GM12878 (cell line): Measurements from ENCODE around the gene RNF181. TPM values are rescaled to one million over a fixed set of nuclear protein-coding genes. Genes with fewer than 3 reads are reported as not detected.

Experiments
- BACH1 ChIP-seq: fragments of 450-650 bp; IDR thresholded peaks from 2 replicates; pipeline ENCODE4 v1.6.1; 2017; ENCODE audit warnings: mild to moderate bottlenecking, borderline replicate concordance
- BRCA1 ChIP-seq: IDR thresholded peaks from 2 replicates; pipeline ENCODE4 v1.6.1; 2011; ENCODE audit warnings: low read depth, low read length, improper control_type of control experiment
- CHD2 ChIP-seq: IDR thresholded peaks from 2 replicates; pipeline ENCODE4 v1.6.1; 2011; ENCODE audit warnings: low read depth, low read length, improper control_type of control experiment, borderline replicate concordance
- EGR1 ChIP-seq, 2 experiments: IDR thresholded peaks; 1 replicate in 1 of 2; 2 replicates in 1 of 2; pipeline ENCODE4 v1.6.1; 2011 to 2012; ENCODE audit warnings: low read depth in 2 of 2, low read length in 2 of 2, borderline replicate concordance in 1 of 2, mild to moderate bottlenecking in 1 of 2, moderate library complexity in 1 of 2
- EZH2 ChIP-seq: IDR thresholded peaks from 2 replicates; pipeline ENCODE4 v1.6.1; 2012; ENCODE audit warnings: low read depth, mild to moderate bottlenecking, control low read depth, inconsistent platforms, low read length, borderline replicate concordance; ENCODE audit not compliant: control insufficient read depth
- FOS ChIP-seq: IDR thresholded peaks from 3 replicates; pipeline ENCODE4 v1.6.1; 2011; ENCODE audit warnings: borderline replicate concordance; ENCODE audit not compliant: insufficient read length; ENCODE audit errors: extremely low read depth
- HCFC1 ChIP-seq: fragments of 150-350 bp; IDR thresholded peaks from 2 replicates; pipeline ENCODE4 v1.6.1; 2014; ENCODE audit warnings: low read length
- HDAC2 ChIP-seq: fragments of 200-600 bp; sonication (generic); IDR thresholded peaks from 2 replicates; pipeline ENCODE4 v1.6.1; 2017
- MTA2 ChIP-seq: fragments of 450-650 bp; IDR thresholded peaks from 2 replicates; pipeline ENCODE4 v1.6.1; 2016; ENCODE audit warnings: low read depth, mild to moderate bottlenecking, moderate library complexity
- MXI1 ChIP-seq: fragments of 150-350 bp; IDR thresholded peaks from 2 replicates; pipeline ENCODE4 v1.6.1; 2011; ENCODE audit warnings: low read depth, mild to moderate bottlenecking, inconsistent platforms, low read length, improper control_type of control experiment
- MYB ChIP-seq: fragments of 150-350 bp; IDR thresholded peaks from 2 replicates; pipeline ENCODE4 v1.6.1; 2014; ENCODE audit warnings: mild to moderate bottlenecking, low read depth, low read length, borderline replicate concordance
- PAX5 ChIP-seq: IDR thresholded peaks from 2 replicates; pipeline ENCODE4 v1.6.1; 2011; ENCODE audit warnings: low read depth, low read length, borderline replicate concordance
- POLR2A ChIP-seq: IDR thresholded peaks from 2 replicates; pipeline ENCODE4 v1.6.1; 2011; ENCODE audit warnings: low read depth, mild to moderate bottlenecking, low read length
- POLR2AphosphoS2 ChIP-seq: IDR thresholded peaks from 2 replicates; pipeline ENCODE4 v1.6.1; 2011; ENCODE audit warnings: low read depth, mild to moderate bottlenecking, low read length, improper control_type of control experiment, moderate library complexity
- RB1 ChIP-seq: fragments of 450-650 bp; formaldehyde crosslinking; IDR thresholded peaks from 2 replicates; pipeline ENCODE4 v1.6.1; 2017; ENCODE audit warnings: mild to moderate bottlenecking, borderline replicate concordance
- SRF ChIP-seq, 2 experiments: IDR thresholded peaks; 2 replicates each; pipeline ENCODE4 v1.6.1; 2011; ENCODE audit warnings: low read depth in 2 of 2, low read length in 2 of 2, mild to moderate bottlenecking in 1 of 2, moderate library complexity in 1 of 2
- STAT3 ChIP-seq: IDR thresholded peaks from 2 replicates; pipeline ENCODE4 v1.6.1; 2011; ENCODE audit warnings: low read depth, low read length, improper control_type of control experiment
- YY1 ChIP-seq: IDR thresholded peaks from 2 replicates; pipeline ENCODE4 v1.6.1; 2011; ENCODE audit warnings: low read depth, mild to moderate bottlenecking, low read length
- ZNF207 ChIP-seq: fragments of 450-650 bp; IDR thresholded peaks from 2 replicates; pipeline ENCODE4 v1.6.1; 2014; ENCODE audit warnings: antibody characterized with exemption, mild to moderate bottlenecking, borderline replicate concordance
- ZNF384 ChIP-seq: IDR thresholded peaks from 2 replicates; pipeline ENCODE4 v1.6.1; 2012; ENCODE audit warnings: low read depth, mild to moderate bottlenecking, low read length, improper control_type of control experiment, borderline replicate concordance
- ZZZ3 ChIP-seq: IDR thresholded peaks from 2 replicates; pipeline ENCODE4 v1.6.1; 2011; ENCODE audit warnings: low read depth; ENCODE audit not compliant: control insufficient read depth, insufficient read length
- polyA plus RNA-seq, 11 experiments: library from polyadenylated mRNA; depleted of rRNA in 4 of 11; unstranded in 6 of 11; stranded (reverse) in 5 of 11; fragments of >200 nt; fragmentation: Nextera tagmentation in 4 of 11; fragmentation: Illumina TruSeq in 1 of 11; extraction: Ambion mirVana in 4 of 11; extraction: Trizol in 1 of 11; gene quantifications; 1 replicate in 1 of 11; 2 replicates in 10 of 11; pipeline versions ENCODE4 v1.2.1 to v1.2.3, GENCODE V29; 2011 to 2016; ENCODE audit warnings: inconsistent platforms in 2 of 11, missing spikeins in 2 of 11, low read depth in 1 of 11
- total RNA-seq, 4 experiments: library from RNA; depleted of rRNA in 3 of 4; stranded (reverse); fragments of >200 nt in 3 of 4; fragmentation: Illumina TruSeq in 1 of 4; extraction: Trizol in 1 of 4; gene quantifications; 2 replicates each; pipeline versions ENCODE4 v1.2.1 to v1.2.3, GENCODE V29; 2013 to 2021
- TF ChIP-seq, protein P1 (sequence below): fragments of 150-350 bp; IDR thresholded peaks from 2 replicates; pipeline ENCODE4 v1.6.1; 2014; ENCODE audit warnings: mild to moderate bottlenecking, low read depth, low read length
- TF ChIP-seq, protein P2 (sequence below): fragments of 450-650 bp; IDR thresholded peaks from 2 replicates; pipeline ENCODE4 v1.6.1; 2016; ENCODE audit warnings: mild to moderate bottlenecking
- TF ChIP-seq, protein P3 (sequence below): fragments of 450-650 bp; IDR thresholded peaks from 2 replicates; pipeline ENCODE4 v1.6.1; 2017; ENCODE audit warnings: low read depth, mild to moderate bottlenecking, moderate library complexity
- TF ChIP-seq, protein P4 (sequence below): fragments of 450-650 bp; IDR thresholded peaks from 2 replicates; pipeline ENCODE4 v1.6.1; 2017; ENCODE audit warnings: borderline replicate concordance

Gene RNF181
- total and polyA plus RNA-seq, 10 of the 15 experiments (the other 5 are each of a cell fraction or from before 2014, with no cell fraction given): 101 to 409 (median 213) TPM

DNA sequence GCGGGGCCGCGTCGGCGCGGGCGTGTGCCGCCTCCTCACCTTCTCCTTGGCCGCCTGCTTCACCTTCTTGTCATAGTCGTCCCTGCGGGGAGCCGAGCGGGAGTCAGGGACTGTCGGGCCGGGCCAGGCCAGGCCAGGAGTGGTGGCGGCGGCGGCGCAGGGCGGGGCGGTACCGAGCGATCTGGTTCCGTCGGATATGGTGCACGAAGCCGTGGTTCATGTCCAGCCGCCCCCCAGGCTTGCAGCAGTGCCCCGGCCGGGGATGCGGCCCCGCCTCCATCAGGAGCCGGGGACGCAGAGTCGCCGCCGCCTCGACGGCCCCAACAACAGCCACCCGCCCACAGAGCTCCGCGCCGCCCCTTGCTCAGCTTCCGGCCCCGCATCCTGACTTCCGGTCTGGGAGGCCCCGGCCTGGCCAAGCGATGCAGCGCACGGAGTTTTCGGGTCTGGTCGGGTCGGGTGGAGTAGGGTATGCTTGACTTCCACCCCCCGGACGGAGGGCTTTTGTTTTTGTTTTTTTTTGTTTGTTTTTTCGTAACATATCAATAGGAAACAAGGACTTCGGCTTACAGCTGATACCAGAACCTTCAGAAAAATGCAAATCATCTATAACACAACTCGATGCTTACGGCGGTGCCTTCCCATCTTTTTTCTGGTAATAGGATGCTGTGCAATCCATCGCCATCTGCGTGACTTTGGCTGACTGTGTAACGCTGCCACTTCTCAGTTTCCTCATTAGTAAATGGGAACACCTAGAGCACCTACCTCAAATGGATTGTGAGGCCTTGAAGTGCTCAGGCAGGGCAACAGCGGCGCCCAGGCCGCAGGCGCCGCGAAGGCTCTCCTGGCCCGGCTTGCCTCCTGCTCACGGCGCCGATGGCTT is 16.4 kb downstream of the RNF181 start, which contains the start of gene C2orf68 (continued):
- TF ChIP-seq, protein P1, sequence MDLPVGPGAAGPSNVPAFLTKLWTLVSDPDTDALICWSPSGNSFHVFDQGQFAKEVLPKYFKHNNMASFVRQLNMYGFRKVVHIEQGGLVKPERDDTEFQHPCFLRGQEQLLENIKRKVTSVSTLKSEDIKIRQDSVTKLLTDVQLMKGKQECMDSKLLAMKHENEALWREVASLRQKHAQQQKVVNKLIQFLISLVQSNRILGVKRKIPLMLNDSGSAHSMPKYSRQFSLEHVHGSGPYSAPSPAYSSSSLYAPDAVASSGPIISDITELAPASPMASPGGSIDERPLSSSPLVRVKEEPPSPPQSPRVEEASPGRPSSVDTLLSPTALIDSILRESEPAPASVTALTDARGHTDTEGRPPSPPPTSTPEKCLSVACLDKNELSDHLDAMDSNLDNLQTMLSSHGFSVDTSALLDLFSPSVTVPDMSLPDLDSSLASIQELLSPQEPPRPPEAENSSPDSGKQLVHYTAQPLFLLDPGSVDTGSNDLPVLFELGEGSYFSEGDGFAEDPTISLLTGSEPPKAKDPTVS: no peak
- no peak for TF ChIP-seq ZNF384
- TF ChIP-seq MXI1: peak; percentile 31; the same call in 1 of the 2 replicates
- TF ChIP-seq MYB: no peak
- no peak for TF ChIP-seq STAT3
- no peak for TF ChIP-seq EZH2
- TF ChIP-seq EGR1 (IDR thresholded peaks at IDR 0.05; ENCODE audit: borderline replicate concordance in 1 of 2, low read depth in 2 of 2, low read length in 2 of 2): peak in 1 of 2 experiments; percentile 57; a peak in 1 of 3 replicates
- no peak for TF ChIP-seq FOS
- no peak for TF ChIP-seq HDAC2
- TF ChIP-seq CHD2: no peak
- TF ChIP-seq MTA2: no peak
- TF ChIP-seq HCFC1: peak; percentile 67
- no peak for TF ChIP-seq RB1
- 0 out of 2 replicates have a peak, but pooled peaks have one; percentile 14 for TF ChIP-seq PAX5
- peak; percentile 87 for TF ChIP-seq POLR2A
- no peak for TF ChIP-seq SRF (IDR thresholded peaks at IDR 0.05; ENCODE audit: low read depth in 2 of 2, low read length in 2 of 2)
- TF ChIP-seq ZZZ3: peak; percentile 61
- peak; percentile 65 for TF ChIP-seq YY1
- TF ChIP-seq, protein P2, sequence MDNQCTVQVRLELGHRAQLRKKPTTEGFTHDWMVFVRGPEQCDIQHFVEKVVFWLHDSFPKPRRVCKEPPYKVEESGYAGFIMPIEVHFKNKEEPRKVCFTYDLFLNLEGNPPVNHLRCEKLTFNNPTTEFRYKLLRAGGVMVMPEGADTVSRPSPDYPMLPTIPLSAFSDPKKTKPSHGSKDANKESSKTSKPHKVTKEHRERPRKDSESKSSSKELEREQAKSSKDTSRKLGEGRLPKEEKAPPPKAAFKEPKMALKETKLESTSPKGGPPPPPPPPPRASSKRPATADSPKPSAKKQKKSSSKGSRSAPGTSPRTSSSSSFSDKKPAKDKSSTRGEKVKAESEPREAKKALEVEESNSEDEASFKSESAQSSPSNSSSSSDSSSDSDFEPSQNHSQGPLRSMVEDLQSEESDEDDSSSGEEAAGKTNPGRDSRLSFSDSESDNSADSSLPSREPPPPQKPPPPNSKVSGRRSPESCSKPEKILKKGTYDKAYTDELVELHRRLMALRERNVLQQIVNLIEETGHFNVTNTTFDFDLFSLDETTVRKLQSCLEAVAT: peak; percentile 98
- TF ChIP-seq, protein P3, sequence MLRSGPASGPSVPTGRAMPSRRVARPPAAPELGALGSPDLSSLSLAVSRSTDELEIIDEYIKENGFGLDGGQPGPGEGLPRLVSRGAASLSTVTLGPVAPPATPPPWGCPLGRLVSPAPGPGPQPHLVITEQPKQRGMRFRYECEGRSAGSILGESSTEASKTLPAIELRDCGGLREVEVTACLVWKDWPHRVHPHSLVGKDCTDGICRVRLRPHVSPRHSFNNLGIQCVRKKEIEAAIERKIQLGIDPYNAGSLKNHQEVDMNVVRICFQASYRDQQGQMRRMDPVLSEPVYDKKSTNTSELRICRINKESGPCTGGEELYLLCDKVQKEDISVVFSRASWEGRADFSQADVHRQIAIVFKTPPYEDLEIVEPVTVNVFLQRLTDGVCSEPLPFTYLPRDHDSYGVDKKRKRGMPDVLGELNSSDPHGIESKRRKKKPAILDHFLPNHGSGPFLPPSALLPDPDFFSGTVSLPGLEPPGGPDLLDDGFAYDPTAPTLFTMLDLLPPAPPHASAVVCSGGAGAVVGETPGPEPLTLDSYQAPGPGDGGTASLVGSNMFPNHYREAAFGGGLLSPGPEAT: peak; percentile 90
- TF ChIP-seq, protein P4, sequence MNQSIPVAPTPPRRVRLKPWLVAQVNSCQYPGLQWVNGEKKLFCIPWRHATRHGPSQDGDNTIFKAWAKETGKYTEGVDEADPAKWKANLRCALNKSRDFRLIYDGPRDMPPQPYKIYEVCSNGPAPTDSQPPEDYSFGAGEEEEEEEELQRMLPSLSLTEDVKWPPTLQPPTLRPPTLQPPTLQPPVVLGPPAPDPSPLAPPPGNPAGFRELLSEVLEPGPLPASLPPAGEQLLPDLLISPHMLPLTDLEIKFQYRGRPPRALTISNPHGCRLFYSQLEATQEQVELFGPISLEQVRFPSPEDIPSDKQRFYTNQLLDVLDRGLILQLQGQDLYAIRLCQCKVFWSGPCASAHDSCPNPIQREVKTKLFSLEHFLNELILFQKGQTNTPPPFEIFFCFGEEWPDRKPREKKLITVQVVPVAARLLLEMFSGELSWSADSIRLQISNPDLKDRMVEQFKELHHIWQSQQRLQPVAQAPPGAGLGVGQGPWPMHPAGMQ: no peak
- TF ChIP-seq POLR2AphosphoS2: peak; percentile 81
- no peak for TF ChIP-seq BRCA1
- TF ChIP-seq BACH1: peak; percentile 44; the same call in 1 of the 2 replicates
- no peak for TF ChIP-seq ZNF207
